Measurements from ENCODE around the gene TUBGCP3.

DNA sequence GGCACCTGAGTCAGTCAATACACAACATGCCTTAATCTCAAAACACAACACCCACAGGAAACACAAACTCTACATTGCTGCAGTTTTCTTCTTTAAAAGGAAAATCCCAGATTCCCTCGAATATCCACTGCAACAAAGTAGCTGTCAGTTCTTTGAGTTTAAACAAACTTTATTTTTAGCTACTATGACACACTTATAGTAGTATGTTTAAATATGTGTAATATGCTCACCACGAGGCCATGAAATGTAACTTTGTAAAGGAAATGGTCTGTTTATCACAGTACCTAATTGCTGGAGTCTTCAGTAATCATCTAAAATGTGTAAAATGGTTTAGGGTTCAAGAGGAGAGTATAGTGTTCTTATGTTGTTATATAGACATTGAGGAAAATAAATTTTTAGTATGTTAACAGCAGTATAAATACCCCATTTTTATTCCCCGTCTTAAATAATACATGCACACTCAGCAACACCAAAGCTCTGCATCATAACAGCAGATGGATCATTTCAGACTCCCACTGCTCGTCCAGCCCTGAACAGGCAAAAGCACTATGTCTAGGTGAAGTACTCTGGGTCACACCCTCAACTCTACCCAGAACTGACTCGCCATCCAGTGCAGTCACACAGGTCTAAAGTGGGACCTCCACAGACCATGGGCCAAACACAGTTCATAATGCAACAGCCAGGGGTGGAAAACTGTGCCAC, 20.6 kb downstream of the TUBGCP3 start:
- TF ChIP-seq, protein P1, sequence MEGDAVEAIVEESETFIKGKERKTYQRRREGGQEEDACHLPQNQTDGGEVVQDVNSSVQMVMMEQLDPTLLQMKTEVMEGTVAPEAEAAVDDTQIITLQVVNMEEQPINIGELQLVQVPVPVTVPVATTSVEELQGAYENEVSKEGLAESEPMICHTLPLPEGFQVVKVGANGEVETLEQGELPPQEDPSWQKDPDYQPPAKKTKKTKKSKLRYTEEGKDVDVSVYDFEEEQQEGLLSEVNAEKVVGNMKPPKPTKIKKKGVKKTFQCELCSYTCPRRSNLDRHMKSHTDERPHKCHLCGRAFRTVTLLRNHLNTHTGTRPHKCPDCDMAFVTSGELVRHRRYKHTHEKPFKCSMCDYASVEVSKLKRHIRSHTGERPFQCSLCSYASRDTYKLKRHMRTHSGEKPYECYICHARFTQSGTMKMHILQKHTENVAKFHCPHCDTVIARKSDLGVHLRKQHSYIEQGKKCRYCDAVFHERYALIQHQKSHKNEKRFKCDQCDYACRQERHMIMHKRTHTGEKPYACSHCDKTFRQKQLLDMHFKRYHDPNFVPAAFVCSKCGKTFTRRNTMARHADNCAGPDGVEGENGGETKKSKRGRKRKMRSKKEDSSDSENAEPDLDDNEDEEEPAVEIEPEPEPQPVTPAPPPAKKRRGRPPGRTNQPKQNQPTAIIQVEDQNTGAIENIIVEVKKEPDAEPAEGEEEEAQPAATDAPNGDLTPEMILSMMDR (IDR thresholded peaks at IDR 0.05): no peak
- TF ChIP-seq POLR2A (IDR thresholded peaks at IDR 0.05): no peak
